SU-DHL-6 (cell line): ENCODE results near the gene HACE1.

Experiments
- H2AFZ ChIP-seq: fragments of 200-600 bp; sonication (generic); 2 replicates; pipeline ENCODE4 v1.6.1; 2014; ENCODE audit warnings: low read depth, mild to moderate bottlenecking, moderate library complexity, mixed read lengths, antibody characterized with exemption, low read length; ENCODE audit not compliant: severe bottlenecking
- H3F3A ChIP-seq: fragments of 200-600 bp; shearing (Covaris generic); 2 replicates; pipeline ENCODE4 v1.6.0; 2016; ENCODE audit warnings: antibody characterized with exemption, mild to moderate bottlenecking; ENCODE audit not compliant: insufficient read depth
- H3K27ac ChIP-seq: fragments of 200-600 bp; sonication (generic); 2 replicates; pipeline ENCODE4 v1.5.1; 2016; ENCODE audit warnings: low read depth, mild to moderate bottlenecking, low read length, moderate library complexity, mixed read lengths
- H3K27me3 ChIP-seq: fragments of 200-600 bp; sonication (generic), shearing (Covaris generic); 2 replicates; pipeline ENCODE4 v1.6.0; 2014; ENCODE audit warnings: mild to moderate bottlenecking, low read length
- H3K36me3 ChIP-seq: fragments of 200-600 bp; sonication (generic); 2 replicates; pipeline ENCODE4 v1.6.1; 2014; ENCODE audit warnings: mild to moderate bottlenecking, low read length, mixed read lengths
- H3K4me2 ChIP-seq: fragments of 300-600, 200-600 bp; shearing (Covaris generic), sonication (generic); 2 replicates; pipeline ENCODE4 v1.6.0; 2014; ENCODE audit warnings: low read length, low read depth, mild to moderate bottlenecking; ENCODE audit not compliant: poor library complexity, severe bottlenecking
- H3K4me3 ChIP-seq: fragments of 200-600 bp; sonication (generic); 2 replicates; pipeline ENCODE4 v1.5.1; 2014; ENCODE audit warnings: antibody characterized with exemption, low read length, mild to moderate bottlenecking, mixed read lengths; ENCODE audit not compliant: insufficient read depth, poor library complexity, severe bottlenecking
- H3K79me2 ChIP-seq: fragments of 200-600 bp; sonication (generic); 2 replicates; pipeline ENCODE4 v1.6.1; 2014; ENCODE audit warnings: mild to moderate bottlenecking, low read length, moderate library complexity; ENCODE audit not compliant: insufficient read depth
- H3K9ac ChIP-seq: fragments of 200-600 bp; sonication (generic); 2 replicates; pipeline ENCODE4 v1.7.0; 2014; ENCODE audit warnings: mild to moderate bottlenecking, low read length
- H3K9me2 ChIP-seq: fragments of 200-600 bp; sonication (generic); replicated peaks from 2 replicates; pipeline ENCODE4 v1.6.1; 2014; ENCODE audit warnings: low read length; ENCODE audit not compliant: insufficient read depth
- H3K9me3 ChIP-seq: fragments of 200-600 bp; sonication (generic); 2 replicates; pipeline ENCODE4 v1.6.1; 2014; ENCODE audit warnings: low read length, mixed read lengths; ENCODE audit not compliant: insufficient read depth
- H4K20me1 ChIP-seq: fragments of 200-600 bp; sonication (generic); 2 replicates; pipeline ENCODE4 v1.6.1; 2014; ENCODE audit warnings: low read depth, mild to moderate bottlenecking, antibody characterized with exemption, low read length, moderate library complexity, mixed read lengths
- EZH2phosphoT487 ChIP-seq: fragments of 200-600 bp; sonication (generic), shearing (Covaris generic); conservative IDR thresholded peaks from 2 replicates; pipeline ENCODE4 v1.6.1; 2018; ENCODE audit warnings: mild to moderate bottlenecking, antibody characterized with exemption, low read length, moderate library complexity, mixed read lengths
- TF ChIP-seq, protein P1 (sequence below): fragments of 200-600 bp; sonication (generic); IDR thresholded peaks from one replicate; pipeline ENCODE4 v1.5.1; 2017; ENCODE audit warnings: antibody characterized with exemption, mild to moderate bottlenecking, low read length, moderate library complexity; ENCODE audit not compliant: insufficient read depth, poor library complexity, severe bottlenecking

Gene HACE1

DNA sequence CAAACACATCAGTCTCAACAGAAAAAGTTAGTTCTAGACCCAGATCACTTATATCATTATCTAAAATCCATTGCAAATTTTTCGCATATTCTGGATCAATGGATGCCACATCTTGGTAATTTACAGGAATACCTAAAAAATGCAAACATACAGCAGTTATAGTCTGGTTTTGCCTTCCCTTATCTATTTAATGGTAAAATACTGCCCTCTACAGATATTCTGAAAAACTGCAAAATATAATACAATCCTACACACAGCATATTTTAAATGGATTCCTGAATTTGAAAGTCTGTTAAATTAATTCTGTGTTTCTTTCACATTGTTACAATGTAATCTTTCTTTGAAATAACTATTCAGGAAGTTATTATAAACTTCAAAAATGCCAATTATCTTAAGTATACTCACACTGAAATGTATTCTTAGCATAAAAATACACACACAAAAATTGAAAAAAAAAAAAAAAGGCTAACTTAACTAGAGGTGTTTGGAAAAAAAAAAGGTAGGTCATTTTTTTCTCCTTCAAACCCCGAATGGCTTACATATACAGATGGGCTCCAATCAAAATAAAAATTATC lies 88.4 kb downstream of the HACE1 start:
- Histone ChIP-seq H2AFZ (no peak overlapping the region), H3K9ac (no peak overlapping the region), H3K9me3 (no peaks in the 10 kb centered on the region), H3K27ac (no peak overlapping the region), H3K9me2 (no peaks in the 10 kb centered on the region), H3K4me3 (no peak overlapping the region), H3K4me2 (no peak overlapping the region), H4K20me1 (no peaks in the 10 kb centered on the region), H3K79me2 (no peaks in the 10 kb centered on the region), H3K27me3 (no peaks in the 10 kb centered on the region), H3K36me3 (peaks cover 7% of the 10 kb centered on the region), H3F3A (0 out of 2 replicates have a peak, but pooled peaks cover 5% of the 10 kb centered on the region)
- TF ChIP-seq, protein P1, sequence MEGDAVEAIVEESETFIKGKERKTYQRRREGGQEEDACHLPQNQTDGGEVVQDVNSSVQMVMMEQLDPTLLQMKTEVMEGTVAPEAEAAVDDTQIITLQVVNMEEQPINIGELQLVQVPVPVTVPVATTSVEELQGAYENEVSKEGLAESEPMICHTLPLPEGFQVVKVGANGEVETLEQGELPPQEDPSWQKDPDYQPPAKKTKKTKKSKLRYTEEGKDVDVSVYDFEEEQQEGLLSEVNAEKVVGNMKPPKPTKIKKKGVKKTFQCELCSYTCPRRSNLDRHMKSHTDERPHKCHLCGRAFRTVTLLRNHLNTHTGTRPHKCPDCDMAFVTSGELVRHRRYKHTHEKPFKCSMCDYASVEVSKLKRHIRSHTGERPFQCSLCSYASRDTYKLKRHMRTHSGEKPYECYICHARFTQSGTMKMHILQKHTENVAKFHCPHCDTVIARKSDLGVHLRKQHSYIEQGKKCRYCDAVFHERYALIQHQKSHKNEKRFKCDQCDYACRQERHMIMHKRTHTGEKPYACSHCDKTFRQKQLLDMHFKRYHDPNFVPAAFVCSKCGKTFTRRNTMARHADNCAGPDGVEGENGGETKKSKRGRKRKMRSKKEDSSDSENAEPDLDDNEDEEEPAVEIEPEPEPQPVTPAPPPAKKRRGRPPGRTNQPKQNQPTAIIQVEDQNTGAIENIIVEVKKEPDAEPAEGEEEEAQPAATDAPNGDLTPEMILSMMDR, result peak; percentile 32
- no peak for TF ChIP-seq EZH2phosphoT487

DNA sequence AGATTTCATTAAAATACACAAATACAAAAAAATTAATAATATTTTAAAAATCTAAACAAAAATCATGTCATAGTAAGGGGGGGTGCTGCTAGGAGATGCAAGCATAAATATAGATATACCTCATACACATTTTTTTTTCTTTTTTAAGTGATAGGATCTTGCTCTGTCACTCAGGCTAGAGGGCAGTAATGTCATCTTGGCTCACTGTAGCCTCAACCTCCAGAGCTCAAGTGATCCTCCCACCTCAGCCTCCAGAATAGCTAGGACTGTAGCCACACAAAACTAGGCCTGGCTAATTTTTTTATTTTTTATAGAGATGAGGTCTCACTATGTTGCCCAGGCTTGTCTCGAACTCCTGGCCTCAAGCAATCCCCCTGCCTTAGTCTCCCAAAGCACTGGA lies 90.8 kb downstream of the HACE1 start:
- Histone ChIP-seq H3F3A (0 out of 2 replicates have a peak, but pooled peaks cover 5% of the 10 kb centered on the region), H3K27ac (no peak overlapping the region), H3K36me3 (peaks cover 5% of the 10 kb centered on the region; the same call in 1 of the 2 replicates), H3K79me2 (no peaks in the 10 kb centered on the region), H3K9me2 (no peaks in the 10 kb centered on the region), H3K4me2 (no peak overlapping the region), H3K4me3 (no peak overlapping the region), H4K20me1 (no peaks in the 10 kb centered on the region), H3K9me3 (no peaks in the 10 kb centered on the region), H3K27me3 (no peaks in the 10 kb centered on the region), H2AFZ (no peak overlapping the region), H3K9ac (no peak overlapping the region)
- no peak for TF ChIP-seq EZH2phosphoT487
- TF ChIP-seq, protein P1, result no peak

DNA sequence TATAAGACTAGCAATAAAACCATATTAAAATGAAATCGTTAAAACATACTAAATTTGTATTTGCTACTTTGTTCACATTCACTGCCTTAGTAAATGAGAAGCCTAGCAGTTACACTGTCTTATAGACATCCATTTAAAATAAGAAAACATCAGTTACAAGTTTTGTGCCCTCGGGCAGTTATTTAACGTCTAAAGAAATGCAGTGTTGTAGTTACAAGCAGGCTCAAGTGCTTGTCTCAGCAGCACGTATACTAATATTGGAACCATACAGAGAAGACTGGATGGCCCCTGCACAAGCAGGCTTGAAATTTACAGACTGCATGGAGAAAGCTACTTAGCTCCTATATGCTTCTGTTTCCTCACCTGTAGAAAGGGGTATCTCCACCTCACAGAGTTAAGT lies 93.1 kb downstream of the HACE1 start:
- no peak overlapping the region for H3K4me2 ChIP-seq

More for the DNA sequence above, 93.1 kb downstream of the HACE1 start:
- TF ChIP-seq EZH2phosphoT487, result no peak
- TF ChIP-seq, protein P1, result no peak
- Histone ChIP-seq H2AFZ (no peak overlapping the region), H3K9ac (no peak overlapping the region), H3K27me3 (no peaks in the 10 kb centered on the region), H3K36me3 (peaks cover 5% of the 10 kb centered on the region; the same call in 1 of the 2 replicates), H4K20me1 (no peaks in the 10 kb centered on the region), H3K27ac (no peak overlapping the region), H3K9me2 (no peaks in the 10 kb centered on the region), H3F3A (no peaks in the 10 kb centered on the region), H3K4me3 (no peak overlapping the region), H3K9me3 (no peaks in the 10 kb centered on the region), H3K79me2 (no peaks in the 10 kb centered on the region)
